Eye (tissue), 1 donor: Measurements from ENCODE around the gene ARSK.

Experiments used
- DNase-seq: peaks from one replicate; pipeline ENCODE4 v3.0.0-alpha.2; 2015

ARSK gene

GRCh38 chr5:95554647-95555548, at the start of gene ARSK, which contains the start of gene SKIC3:
Gene ARSK, plus strand, starts transcription at chr5:95555101. Its CDS starts 178 bp downstream, at chr5:95555279.
Gene SKIC3, minus strand, starts transcription at chr5:95554977. Its CDS starts 7,827 bp downstream, at chr5:95547150.
- DNase-seq: peak; percentile 100

- no peak for DNase-seq
Measured at GRCh38 chr5:95508550-95508949, 46.4 kb upstream of the ARSK start.

- no peak for DNase-seq
Measured at GRCh38 chr5:95511606-95512005, 43.3 kb upstream of the ARSK start.

GRCh38 chr5:95518417-95518816, 36.5 kb upstream of the ARSK start:
- DNase-seq: no peak

- DNase-seq: no peak
Measured at GRCh38 chr5:95519151-95519550, 35.8 kb upstream of the ARSK start.

GRCh38 chr5:95519681-95520080, 35.2 kb upstream of the ARSK start:
- no peak for DNase-seq

- DNase-seq: no peak
Measured at GRCh38 chr5:95520206-95520605, 34.7 kb upstream of the ARSK start.

- DNase-seq: no peak
Measured at GRCh38 chr5:95524423-95524822, 30.5 kb upstream of the ARSK start.

GRCh38 chr5:95526871-95527270, 28.0 kb upstream of the ARSK start:
- no peak for DNase-seq

GRCh38 chr5:95528565-95528964, 26.3 kb upstream of the ARSK start:
- no peak for DNase-seq

- no peak for DNase-seq
Measured at GRCh38 chr5:95530416-95530815, 24.5 kb upstream of the ARSK start.

- no peak for DNase-seq
Measured at GRCh38 chr5:95531491-95531890, 23.4 kb upstream of the ARSK start.

- no peak for DNase-seq
Measured at GRCh38 chr5:95532415-95532814, 22.5 kb upstream of the ARSK start.

- DNase-seq: no peak
Measured at GRCh38 chr5:95533106-95533505, 21.8 kb upstream of the ARSK start.

- DNase-seq: no peak
Measured at GRCh38 chr5:95533761-95534160, 21.1 kb upstream of the ARSK start.

GRCh38 chr5:95537501-95537900, 17.4 kb upstream of the ARSK start:
- DNase-seq: no peak

- peak; percentile 5 for DNase-seq
Measured at GRCh38 chr5:95543017-95543705, 11.7 kb upstream of the ARSK start.

GRCh38 chr5:95549030-95549429, 5.9 kb upstream of the ARSK start:
- no peak for DNase-seq

- no peak for DNase-seq
Measured at GRCh38 chr5:95554331-95554646, 612 bp upstream of the ARSK start.

GRCh38 chr5:95555553-95555952, 652 bp downstream of the ARSK start:
- no peak for DNase-seq

- no peak for DNase-seq
Measured at GRCh38 chr5:95557841-95558240, 2.9 kb downstream of the ARSK start.

- no peak for DNase-seq
Measured at GRCh38 chr5:95562282-95562681, 7.4 kb downstream of the ARSK start.

- no peak for DNase-seq
Measured at GRCh38 chr5:95563367-95563766, 8.5 kb downstream of the ARSK start.

GRCh38 chr5:95564450-95564849, 9.5 kb downstream of the ARSK start:
- no peak for DNase-seq
